ENCODE measurements around the gene ATP2A2.

ATP2A2 gene

DNA sequence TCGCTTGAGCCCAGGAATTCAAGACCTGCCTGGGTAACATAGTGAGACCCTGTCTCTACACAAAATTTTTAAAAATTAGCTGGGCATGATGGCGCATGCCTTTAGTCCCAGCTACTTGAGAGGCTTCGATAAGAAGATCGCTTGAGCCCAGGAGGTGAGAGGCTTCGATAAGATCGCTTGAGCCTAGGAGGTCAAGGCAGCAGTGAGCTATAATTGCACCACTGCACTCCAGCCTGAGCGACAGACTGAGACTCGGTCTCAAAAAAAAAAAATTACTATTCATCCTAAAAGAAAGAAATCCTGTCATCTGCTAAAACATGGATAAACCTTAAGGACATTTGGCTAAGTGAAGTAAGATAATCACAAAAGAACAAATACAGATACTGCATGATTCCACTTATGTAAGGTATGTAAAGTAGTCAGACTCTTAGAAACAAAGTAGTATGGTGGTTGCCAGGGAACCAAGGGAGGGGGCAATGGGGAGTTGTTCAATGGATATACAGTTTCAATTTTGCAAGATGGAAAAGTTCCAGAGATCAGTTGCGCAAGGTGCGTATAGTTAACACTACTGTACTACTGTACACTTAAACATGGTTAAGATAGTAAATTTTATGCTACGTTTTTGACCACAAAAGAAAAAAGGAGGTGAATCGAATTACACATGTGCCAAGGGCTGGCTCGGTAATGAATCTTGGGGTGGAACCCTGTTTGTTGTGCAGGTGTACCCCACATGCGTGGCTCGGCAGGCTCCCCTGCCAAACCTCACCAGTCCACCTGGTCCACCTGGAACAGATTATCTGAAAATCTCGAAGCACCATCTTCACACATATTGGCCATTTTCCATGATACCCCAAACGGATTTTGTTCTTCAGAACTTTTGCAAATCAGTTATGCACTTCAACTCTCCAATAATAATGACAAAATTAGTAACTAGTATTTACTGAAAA lies 18.3 kb upstream of the ATP2A2 start:
- no peak for DNase-seq

DNA sequence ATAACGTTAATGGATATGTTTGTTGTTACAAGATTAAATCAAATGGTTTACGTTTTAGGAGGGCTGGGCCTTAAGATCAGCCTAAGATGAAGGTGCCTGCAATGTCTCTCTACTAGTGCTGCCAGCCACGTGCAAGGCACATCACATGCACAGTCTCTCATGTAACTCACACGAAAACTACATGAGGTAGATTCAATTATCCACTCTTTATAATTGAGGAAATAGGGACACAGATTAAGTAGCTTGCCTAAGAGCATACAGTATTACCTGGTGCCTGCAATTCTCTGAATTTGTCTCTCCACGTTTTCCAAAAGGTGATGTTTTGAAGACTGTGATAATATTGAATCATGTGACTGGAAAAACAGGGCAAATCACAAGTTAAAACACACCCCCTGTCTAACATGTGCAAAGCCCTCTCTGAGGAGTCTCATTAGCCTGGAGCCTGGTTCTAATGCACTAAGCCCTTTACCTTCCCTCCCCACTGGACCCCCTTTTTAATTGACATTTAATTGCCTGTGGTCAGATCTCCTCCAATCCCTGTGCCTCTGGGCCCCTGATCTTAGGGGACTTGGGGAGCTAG lies 14.6 kb upstream of the ATP2A2 start:
- no peak for DNase-seq

DNA sequence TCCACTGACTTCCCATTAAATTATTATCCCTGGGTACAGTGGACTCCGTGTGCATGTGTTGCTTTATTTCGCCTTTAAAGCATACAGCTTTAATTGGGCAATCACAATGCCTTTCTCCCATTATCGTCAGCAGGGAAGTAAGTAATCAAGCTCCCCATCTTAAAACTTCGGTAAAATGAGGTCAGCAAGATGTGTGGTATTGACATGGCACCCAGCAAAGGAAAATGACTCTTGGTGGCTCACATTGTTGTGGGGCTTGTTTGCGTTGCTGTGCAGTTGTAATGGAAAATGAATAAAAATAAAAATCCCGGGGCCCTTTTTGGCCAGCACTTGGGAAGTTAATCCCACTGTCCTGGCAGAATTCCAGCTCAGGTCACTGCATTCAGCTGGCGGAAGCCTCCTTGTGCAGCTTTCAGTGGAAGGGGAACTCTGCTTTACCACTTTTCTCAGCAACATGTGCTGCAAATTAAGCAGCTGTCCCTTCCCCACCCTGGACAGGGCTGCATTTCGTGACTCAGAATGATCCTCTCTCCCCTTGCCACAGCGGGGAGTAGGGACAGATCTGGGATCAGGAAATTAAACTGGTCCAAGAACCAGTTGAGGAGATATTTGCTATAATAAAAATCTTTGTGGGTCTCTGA lies 13.9 kb upstream of the ATP2A2 start:
- DNase-seq = peak; percentile 83

DNA sequence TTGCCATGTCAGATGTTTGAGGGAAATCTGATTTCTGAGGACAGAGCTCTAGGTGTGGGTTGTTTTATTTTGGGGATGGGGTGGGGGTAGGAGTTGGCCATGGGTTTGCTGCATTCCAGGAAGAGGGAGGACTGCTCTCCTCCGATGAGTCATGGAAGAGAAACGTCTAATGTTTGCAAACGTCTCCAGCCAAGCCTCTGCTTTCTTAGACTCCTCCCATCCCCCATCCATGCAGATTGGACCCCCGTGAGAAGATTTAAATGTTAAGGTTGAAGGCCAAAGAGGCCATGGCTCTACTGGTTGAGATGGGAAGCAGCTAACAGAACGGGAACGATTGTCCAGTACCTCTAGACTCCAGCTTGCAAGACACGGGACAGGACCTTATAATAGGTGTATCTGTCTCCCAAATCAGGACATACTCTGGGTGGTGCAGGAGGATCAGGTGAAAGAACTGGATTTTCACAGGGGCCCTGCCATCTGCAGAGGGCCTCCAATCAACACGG lies 11.4 kb upstream of the ATP2A2 start:
- DNase-seq = no peak

DNA sequence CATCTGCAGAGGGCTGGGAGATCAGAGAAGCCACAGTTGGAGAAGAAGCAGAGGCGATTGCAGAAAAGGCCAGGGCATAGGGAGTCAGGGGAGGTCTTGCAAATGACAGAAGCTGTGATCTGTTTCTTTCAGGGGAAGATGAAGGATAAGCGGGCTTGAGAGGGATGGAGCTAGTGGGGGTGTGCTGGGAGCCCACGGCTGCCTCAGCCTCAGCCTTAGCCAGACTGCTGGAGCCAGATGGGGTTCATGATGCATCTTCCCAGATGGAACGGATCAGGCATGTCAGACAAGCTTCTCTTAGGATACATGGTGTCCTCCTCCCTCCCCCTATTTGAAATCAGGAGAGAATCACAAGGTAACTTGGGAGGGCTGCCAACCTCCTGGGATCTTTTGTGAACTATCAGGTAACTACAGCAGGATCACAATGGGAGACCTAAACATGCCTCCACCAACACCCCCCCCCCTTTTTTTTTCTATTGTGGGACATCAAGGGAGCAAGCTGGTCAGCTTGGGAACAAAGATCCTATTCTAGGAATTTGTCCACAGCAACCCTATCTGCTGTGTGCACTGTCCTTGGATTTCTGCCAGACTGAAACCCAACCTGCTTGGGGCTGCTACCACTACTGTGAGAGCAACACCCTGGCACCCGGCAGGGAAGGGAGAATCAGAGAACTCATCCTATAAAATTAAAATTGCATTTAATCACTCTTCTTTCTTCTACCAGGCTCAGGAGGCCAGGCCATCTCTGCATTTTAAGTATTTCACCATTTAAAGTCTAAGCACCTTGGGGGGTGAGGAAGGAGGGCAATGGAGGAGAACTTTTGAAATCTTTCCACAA lies 10.7 kb upstream of the ATP2A2 start:
- peak; percentile 84 for DNase-seq

DNA sequence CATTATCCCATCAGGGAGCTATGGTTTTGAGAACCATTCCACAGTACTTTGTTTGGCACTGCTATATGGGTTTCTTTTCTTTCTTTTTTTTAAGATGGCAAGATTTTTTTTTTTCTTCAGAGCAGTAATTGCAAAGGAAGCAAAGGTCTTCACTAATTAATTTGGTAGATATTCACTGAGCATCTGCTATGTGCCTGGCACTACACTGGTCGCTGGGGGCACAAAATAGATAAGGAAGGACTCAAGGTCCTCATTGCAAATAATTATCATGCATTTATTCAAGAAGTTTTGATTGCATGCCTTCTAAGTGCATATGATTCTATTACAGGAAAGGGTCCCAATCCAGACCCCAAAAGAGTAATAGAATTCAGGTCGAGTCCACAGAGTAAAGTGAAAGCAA lies 10.0 kb upstream of the ATP2A2 start:
- DNase-seq = no peak

DNA sequence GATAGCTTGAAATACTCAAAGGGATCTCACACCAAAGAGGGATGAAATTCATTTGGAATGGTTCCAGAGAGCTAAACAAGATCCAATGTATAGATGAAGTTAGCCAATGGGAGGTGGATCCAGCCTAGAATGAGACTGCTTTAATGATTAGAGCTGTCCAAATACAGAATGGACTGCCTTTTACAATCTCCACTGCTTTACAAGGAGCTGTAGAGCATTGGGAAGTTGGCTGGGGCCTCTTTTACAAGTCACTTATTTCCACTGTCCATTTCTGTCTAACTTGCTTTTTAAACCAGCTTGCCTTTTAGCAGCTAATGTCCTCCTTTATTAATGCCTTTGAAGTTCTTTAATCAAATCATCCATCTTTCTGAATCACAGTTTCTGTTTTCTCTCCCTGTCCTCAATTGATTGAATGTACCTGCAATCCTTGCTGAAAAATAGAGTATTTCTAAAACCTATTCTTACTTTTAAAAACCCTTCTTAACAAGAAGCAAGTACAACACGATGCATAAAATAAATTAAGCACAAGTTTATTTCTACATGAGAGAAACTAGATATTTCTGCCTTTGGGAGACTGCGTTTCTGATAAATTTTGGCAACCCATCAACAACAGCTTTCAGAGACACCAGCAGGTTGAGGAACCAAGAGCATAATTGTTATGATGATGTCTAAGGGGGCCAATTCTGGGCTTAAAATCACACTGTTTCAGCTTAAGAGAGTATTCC lies 3.4 kb upstream of the ATP2A2 start:
- no peak for DNase-seq

DNA sequence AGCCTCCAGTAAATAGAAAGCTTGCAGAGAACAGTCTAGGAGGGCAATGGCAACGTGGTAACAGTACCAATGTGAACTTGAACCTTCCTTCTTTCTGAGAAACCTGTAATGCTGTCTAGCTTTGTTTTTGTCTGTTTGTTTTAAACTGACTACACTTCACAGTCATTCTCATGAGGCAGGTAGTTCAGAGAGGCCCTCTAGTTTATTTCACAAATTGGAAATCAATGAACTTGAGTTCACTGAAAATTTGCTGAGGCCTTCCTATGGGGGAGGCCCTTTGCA lies 2.9 kb upstream of the ATP2A2 start:
- DNase-seq = no peak

DNA sequence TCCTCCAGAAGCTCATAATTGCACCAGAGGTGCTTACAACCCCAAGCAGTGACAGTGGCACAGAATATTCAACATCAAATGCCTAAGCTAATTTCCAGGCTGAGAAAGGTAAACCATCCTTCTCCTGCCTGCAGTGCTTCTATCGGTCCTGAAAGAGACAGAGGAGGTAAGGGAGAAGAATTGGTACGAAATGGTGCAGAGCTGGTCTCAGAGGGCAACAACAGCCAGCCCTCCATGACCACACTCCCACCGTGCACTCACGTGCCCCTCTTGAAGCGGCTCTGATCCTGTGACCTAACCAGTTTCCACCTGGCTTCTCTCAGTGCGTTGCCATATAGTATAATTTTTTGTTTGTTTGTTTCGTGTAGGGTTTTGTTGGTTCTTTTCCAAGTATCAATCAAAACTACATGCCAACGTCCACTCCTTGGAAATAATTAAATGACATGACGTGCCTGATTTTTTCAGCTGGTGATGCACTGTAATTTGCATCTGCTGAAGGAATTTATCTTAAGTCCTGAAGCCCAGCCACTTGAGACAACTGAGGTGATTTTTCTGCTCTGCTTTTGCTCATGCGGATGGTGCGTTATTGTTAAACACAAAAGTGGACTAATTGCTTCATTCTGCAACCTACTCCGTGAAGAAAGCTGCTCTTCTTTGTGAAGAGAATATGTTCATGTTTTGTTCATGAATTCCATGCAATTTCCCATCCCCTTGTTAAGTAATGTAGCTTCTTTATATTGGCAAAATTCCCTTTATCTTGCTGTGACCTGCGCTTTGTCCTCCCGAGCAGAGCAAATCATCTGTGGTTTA lies 1.3 kb upstream of the ATP2A2 start:
- DNase-seq = no peak

DNA sequence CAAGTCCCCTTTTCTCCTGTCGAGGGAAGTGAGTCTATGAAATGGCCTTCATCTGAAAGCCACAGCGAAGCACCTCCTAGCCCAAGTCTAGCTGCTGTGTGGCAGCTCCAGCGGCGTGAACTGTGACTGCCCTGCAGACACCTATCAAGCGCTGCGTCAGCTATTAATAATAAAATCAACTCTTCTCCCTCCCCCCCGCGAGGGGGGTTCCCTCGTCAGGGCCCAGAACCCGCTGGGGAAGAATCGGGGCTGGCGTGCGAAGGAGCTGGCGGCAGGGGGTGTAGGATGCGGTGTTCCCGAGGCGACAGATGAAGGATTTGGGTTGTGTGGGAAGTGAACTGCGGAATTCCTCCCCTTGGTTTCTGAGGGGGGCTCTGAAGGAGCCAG lies 662 bp upstream of the ATP2A2 start:
- DNase-seq = no peak

DNA sequence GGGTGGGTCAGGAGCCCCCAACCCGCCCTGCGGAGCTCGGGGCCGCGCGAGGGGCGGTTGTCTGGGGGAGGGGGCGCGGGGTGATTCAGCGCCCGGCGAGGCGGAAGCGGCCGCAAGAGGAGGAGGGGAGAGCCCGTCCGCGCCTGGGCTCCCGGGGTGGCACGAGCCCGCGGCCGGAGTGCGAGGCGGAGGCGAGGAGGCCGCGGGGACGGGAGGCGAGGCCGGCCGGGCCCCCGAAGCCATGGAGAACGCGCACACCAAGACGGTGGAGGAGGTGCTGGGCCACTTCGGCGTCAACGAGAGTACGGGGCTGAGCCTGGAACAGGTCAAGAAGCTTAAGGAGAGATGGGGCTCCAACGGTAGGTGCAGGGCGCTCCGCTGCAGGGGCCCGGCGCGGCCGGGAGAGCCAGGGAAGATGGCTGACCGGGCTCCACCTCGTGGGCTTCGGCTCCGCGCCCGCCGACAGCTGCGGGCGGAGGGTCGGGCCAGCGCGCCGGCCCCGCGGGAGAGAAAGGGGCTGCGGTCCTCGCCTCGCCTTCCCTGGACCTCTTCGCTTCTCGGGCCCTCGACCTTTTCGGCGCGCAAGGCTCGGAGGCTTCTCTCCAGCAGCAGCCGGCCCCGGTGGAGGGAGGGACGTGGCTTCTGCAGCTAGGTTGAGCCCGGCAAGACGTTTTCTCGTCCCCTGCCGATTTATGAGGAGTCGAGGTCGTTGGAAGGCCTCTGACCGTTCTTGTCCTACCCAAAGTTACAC lies 677 bp downstream of the ATP2A2 start:
- no peak for DNase-seq

DNA sequence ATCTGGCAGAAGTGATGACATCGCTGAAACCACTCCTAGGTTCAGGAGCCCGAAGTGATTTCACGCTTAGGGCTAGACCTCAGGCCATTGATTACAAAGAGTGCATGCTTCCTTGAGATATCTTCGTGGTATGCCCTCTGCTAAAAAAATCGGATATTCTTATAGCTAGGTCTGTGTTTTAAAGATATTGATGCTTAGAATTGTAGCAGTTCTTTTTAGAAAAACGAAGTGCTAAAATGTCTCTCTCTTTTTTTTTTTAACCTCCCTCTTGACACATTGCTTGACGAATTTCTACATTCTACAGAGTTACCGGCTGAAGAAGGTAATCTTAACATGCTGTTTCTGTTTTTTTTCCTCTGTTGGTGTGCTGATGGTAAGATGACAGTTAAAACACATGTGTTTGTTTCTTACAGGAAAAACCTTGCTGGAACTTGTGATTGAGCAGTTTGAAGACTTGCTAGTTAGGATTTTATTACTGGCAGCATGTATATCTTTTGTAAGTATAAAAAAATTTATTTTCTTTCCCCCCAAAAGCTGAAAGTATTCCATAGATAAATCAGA lies 1.3 kb downstream of the ATP2A2 start:
- no peak for DNase-seq

DNA sequence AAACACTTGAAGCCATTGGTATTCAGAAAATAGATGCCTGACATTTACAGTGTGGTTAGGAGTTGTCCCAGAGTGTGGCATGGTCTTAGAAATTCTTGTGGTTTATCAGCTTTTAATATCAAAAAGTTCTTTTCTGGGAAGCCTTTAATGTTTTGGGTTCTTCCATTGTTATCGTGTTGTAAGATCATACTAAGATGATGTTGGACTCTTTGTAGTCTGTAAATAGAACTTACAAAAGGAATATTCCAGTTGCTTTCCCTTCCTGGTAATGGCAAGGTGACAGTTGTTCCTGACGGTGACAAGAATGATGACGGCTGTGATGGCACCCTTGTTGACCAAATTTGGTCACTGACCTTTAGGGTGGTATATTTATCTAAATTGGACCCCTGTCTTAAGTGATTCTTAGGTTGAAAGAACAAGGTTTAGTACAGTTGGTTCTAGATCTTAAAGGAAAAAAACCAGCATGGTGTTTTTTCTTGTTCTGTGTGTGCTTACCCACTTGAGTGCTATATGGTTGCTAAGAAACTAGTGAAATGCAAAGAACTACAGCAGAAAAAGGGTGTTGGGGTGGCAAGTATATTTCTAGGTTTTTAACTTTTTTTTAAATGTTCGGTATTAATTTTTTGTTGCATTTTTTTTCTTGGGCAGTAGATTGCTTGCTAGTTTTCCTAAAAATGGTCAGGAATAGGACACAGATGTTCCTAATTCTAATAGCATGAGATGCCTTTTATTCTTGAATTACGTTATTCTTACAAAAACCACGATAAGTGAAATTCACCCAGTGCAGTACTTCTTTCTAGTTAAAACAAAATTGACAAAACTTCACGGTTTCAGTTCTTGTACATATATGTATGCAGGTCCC lies 2.1 kb downstream of the ATP2A2 start:
- DNase-seq = no peak

DNA sequence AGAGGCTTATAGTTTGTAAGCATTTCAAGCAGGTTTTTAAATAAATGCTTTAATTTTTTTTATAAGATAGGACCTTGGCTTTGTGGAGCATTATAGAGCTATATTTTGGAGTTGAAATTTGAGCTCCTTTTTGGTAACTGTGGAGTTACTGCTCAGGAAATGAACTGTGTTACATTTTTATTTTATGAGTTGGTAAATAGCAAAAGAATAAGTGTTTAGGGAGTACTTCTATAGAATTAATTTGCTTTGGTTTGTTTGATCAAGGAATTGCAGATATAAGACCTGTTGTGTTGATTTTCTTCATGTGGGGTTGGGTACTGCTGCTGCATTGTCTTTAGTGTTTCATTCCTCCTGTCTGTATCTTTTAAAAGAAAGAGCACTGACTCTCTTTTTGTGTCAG lies 3.5 kb downstream of the ATP2A2 start:
- no peak for DNase-seq

DNA sequence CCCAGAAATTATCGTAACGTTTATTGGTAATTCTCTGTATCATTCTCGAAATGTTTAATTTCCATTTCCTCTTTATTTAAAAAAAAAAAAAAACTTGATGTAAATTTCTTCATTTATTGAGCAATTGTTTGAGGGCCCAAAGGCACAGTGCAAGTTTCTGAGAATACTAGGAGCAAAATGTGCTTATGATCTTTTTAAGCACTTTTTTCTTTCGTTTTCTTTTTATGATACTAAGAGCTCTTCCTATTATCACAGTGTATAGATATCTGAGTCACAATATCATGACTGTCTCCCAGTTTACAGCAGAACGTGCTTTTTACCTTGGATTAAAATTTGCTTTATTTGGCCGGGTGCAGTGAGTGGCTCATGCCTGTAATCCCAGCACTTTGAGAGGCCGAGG lies 5.6 kb downstream of the ATP2A2 start:
- DNase-seq = no peak

DNA sequence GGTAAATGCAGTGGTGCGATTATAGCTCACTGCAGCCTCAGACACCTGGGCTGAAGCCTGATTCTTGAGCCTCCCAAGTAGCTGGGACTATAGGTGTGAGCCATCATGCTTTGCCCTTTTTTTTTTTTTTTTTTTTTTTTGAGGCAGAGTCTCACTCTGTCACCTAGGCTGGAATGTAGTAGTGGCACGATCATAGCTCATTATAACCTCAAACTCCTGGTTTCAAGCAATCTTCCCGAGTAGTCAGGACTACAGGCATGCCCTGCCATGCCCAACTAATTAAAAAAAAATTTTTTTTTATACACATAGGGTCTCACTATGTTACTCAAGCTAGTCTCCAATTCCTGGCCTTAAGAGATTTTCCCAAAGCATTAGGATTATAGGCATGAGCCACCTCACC lies 6.9 kb downstream of the ATP2A2 start:
- DNase-seq = no peak

DNA sequence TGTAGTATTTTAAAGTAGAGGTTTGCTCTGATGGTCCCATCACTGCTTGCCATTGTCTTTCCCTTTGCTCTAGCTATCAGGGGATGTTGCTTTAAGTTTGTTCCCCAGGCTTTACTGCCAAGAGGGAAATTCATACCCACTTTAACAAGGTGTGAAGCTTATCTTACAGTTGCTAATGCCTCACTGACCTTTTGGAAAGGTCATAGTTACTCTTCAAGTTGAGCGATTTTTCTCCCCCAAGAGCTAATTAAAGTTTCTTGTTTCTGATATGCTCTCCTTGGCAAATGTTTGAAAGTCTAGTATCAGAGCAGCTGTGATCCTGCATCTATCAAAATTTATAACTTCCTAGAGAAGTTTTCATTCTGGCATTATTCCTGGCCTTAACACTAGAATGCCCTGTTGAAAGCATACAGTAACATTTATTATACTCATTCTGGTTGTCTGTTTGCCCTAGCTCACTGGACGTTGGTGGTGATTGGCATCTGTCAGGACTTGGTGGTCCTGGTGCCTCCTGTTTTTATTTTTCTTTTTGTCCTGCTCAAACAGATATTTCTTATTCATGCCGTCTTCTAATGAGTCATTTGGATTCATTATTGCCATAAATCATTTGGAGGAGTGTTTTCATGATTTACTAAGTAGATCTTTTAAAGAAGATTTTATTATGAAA lies 8.1 kb downstream of the ATP2A2 start:
- DNase-seq = no peak

DNA sequence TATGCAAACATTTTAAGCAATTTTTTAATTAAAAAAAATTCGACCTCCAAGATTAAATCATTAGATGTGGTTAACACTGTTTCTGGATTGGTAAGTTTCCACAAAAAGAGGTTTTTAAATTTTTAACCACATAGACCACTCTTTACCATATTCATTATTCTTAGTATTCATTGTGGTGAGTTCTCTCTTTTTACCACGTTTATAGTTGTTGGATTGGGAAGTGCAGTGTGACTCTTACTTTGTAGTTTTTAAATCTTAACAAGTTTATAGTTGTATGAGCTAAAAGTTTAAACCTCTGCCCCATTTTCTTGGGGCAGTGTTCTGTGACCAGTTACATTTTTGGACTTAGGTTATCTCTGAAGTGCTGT lies 8.6 kb downstream of the ATP2A2 start:
- no peak for DNase-seq

All from NCI-H2081 treated with DMSO at 0.1 percent for 48 hours (cell line).